ENCODE data around the gene WBP11. TPM values are rescaled to one million over a fixed set of nuclear protein-coding genes. Genes with fewer than 3 reads are reported as not detected.

Gene WBP11
- total and polyA plus RNA-seq, 2 of the 13 experiments (the other 11 are each of a cell fraction or from before 2014, with no cell fraction given): 7.6 to 31.0 TPM

- TF ChIP-seq MYNN (CRISPR knock-in tag; IDR thresholded peaks at IDR 0.05; ENCODE audit: low read depth) (no peak), CEBPG (CRISPR knock-in tag; IDR thresholded peaks at IDR 0.05) (0 out of 2 replicates have a peak, but pooled peaks have one; percentile 9), RXRB (CRISPR knock-in tag; IDR thresholded peaks at IDR 0.05; ENCODE audit: borderline replicate concordance) (peak; percentile 39; the same call in 1 of the 2 replicates), ZNF549 (CRISPR knock-in tag; IDR thresholded peaks at IDR 0.05) (no peak), SOX13 (IDR thresholded peaks at IDR 0.05) (no peak), SOX13 (CRISPR knock-in tag; conservative IDR thresholded peaks at IDR 0.05 in 1 of 2, IDR thresholded peaks at IDR 0.05 in 1 of 2) (peak in 1 of 2 experiments; percentile 12; a peak in 1 of 4 replicates), HNRNPK (IDR thresholded peaks at IDR 0.05; ENCODE audit: low read depth, low read length, poor library complexity, severe bottlenecking) (no peak), ZNF567 (CRISPR knock-in tag; IDR thresholded peaks at IDR 0.05; ENCODE audit: borderline replicate concordance) (no peak), USF2 (IDR thresholded peaks at IDR 0.05; ENCODE audit: low read depth, low read length) (no peak), USF2 (CRISPR knock-in tag; IDR thresholded peaks at IDR 0.05; ENCODE audit: borderline replicate concordance) (no peak), ZNF598 (CRISPR knock-in tag; IDR thresholded peaks at IDR 0.05; ENCODE audit: borderline replicate concordance) (no peak), ZMYM3 (CRISPR knock-in tag; IDR thresholded peaks at IDR 0.05) (no peak), NFYC (CRISPR knock-in tag; IDR thresholded peaks at IDR 0.05) (no peak), MLXIP (CRISPR knock-in tag; IDR thresholded peaks at IDR 0.05; ENCODE audit: borderline replicate concordance) (no peak), ASH2L (IDR thresholded peaks at IDR 0.05; ENCODE audit: insufficient read length, low read depth, low read length) (no peak), KDM5B (CRISPR knock-in tag; IDR thresholded peaks at IDR 0.05; ENCODE audit: borderline replicate concordance) (no peak)
- TF ChIP-seq, protein P1, sequence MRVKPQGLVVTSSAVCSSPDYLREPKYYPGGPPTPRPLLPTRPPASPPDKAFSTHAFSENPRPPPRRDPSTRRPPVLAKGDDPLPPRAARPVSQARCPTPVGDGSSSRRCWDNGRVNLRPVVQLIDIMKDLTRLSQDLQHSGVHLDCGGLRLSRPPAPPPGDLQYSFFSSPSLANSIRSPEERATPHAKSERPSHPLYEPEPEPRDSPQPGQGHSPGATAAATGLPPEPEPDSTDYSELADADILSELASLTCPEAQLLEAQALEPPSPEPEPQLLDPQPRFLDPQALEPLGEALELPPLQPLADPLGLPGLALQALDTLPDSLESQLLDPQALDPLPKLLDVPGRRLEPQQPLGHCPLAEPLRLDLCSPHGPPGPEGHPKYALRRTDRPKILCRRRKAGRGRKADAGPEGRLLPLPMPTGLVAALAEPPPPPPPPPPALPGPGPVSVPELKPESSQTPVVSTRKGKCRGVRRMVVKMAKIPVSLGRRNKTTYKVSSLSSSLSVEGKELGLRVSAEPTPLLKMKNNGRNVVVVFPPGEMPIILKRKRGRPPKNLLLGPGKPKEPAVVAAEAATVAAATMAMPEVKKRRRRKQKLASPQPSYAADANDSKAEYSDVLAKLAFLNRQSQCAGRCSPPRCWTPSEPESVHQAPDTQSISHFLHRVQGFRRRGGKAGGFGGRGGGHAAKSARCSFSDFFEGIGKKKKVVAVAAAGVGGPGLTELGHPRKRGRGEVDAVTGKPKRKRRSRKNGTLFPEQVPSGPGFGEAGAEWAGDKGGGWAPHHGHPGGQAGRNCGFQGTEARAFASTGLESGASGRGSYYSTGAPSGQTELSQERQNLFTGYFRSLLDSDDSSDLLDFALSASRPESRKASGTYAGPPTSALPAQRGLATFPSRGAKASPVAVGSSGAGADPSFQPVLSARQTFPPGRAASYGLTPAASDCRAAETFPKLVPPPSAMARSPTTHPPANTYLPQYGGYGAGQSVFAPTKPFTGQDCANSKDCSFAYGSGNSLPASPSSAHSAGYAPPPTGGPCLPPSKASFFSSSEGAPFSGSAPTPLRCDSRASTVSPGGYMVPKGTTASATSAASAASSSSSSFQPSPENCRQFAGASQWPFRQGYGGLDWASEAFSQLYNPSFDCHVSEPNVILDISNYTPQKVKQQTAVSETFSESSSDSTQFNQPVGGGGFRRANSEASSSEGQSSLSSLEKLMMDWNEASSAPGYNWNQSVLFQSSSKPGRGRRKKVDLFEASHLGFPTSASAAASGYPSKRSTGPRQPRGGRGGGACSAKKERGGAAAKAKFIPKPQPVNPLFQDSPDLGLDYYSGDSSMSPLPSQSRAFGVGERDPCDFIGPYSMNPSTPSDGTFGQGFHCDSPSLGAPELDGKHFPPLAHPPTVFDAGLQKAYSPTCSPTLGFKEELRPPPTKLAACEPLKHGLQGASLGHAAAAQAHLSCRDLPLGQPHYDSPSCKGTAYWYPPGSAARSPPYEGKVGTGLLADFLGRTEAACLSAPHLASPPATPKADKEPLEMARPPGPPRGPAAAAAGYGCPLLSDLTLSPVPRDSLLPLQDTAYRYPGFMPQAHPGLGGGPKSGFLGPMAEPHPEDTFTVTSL (CRISPR knock-in tag; IDR thresholded peaks at IDR 0.05; ENCODE audit: borderline replicate concordance): no peak
- TF ChIP-seq, protein P2, sequence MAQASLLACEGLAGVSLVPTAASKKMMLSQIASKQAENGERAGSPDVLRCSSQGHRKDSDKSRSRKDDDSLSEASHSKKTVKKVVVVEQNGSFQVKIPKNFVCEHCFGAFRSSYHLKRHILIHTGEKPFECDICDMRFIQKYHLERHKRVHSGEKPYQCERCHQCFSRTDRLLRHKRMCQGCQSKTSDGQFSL (CRISPR knock-in tag; IDR thresholded peaks at IDR 0.05): no peak
- TF ChIP-seq, protein P3, sequence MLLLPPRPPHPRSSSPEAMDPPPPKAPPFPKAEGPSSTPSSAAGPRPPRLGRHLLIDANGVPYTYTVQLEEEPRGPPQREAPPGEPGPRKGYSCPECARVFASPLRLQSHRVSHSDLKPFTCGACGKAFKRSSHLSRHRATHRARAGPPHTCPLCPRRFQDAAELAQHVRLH (CRISPR knock-in tag; IDR thresholded peaks at IDR 0.05; ENCODE audit: borderline replicate concordance, low read depth): no peak
These were observed 37.3 kb upstream of the WBP11 start (continued) for GRCh38 chr12:14840616-14841015.
